OCI-LY7 (cell line): ENCODE results near the gene CTTNBP2NL. TPM values are rescaled to one million over a fixed set of nuclear protein-coding genes. Genes with fewer than 3 reads are reported as not detected.

Experiments used
- BruUV-seq: library from RNA; stranded (reverse); fragments of 400-500 nt; replicated peaks from 2 replicates; lab custom pipeline; 2021; lab: Mats Ljungman, UMichigan
- CTCF ChIA-PET: fragments of 300-600 bp; sonication (Branson Sonifier 250); formaldehyde crosslinking; loops from one replicate; lab custom pipeline; 2022; ENCODE audit warnings: antibody characterized with exemption; ENCODE audit not compliant: unreplicated experiment; lab: Charles Lee
- POLR2A ChIA-PET: fragments of 300-600 bp; sonication (Branson Sonifier 250); formaldehyde crosslinking; loops from one replicate; lab custom pipeline; 2022; ENCODE audit warnings: antibody characterized with exemption; lab: Charles Lee
- DNase-seq: peaks from one replicate; pipeline ENCODE4 v3.0.0-alpha.2; 2015; ENCODE audit warnings: low spot score
- H2AFZ ChIP-seq: fragments of 200-600 bp; sonication (generic), shearing (Covaris generic); 2 replicates; pipeline ENCODE4 v1.6.1; 2014; ENCODE audit warnings: mild to moderate bottlenecking, antibody characterized with exemption, low read length, moderate library complexity
- H3K27ac ChIP-seq: fragments of 200-600 bp; sonication (generic); 2 replicates; pipeline ENCODE4 v1.5.1; 2014; ENCODE audit warnings: mixed run types, low read depth, mild to moderate bottlenecking, moderate library complexity, low read length, inconsistent platforms; ENCODE audit not compliant: poor library complexity, severe bottlenecking
- H3K36me3 ChIP-seq: fragments of 200-600 bp; sonication (generic); 2 replicates; pipeline ENCODE4 v1.6.1; 2014; ENCODE audit warnings: mild to moderate bottlenecking, antibody characterized with exemption, low read length, moderate library complexity, mixed read lengths; ENCODE audit not compliant: insufficient read depth
- H3K4me1 ChIP-seq: fragments of 200-600 bp; sonication (generic); 2 replicates; pipeline ENCODE4 v1.5.1; 2014; ENCODE audit warnings: mild to moderate bottlenecking, low read length; ENCODE audit not compliant: insufficient read depth, poor library complexity, severe bottlenecking
- H3K4me2 ChIP-seq: fragments of 200-600 bp; sonication (generic); 2 replicates; pipeline ENCODE4 v1.6.1; 2014; ENCODE audit warnings: mild to moderate bottlenecking, low read length
- H3K4me3 ChIP-seq: fragments of 200-600 bp; sonication (generic); 2 replicates; pipeline ENCODE4 v1.5.1; 2014; ENCODE audit warnings: mild to moderate bottlenecking, low read depth, low read length; ENCODE audit not compliant: poor library complexity, severe bottlenecking
- H3K79me2 ChIP-seq: fragments of 200-600 bp; sonication (generic); 2 replicates; pipeline ENCODE4 v1.6.1; 2016; ENCODE audit warnings: low read depth, mild to moderate bottlenecking, low read length, moderate library complexity, mixed read lengths; ENCODE audit not compliant: insufficient read depth
- H3K9me2 ChIP-seq: fragments of 200-600 bp; sonication (generic); 2 replicates; pipeline ENCODE4 v1.6.1; 2016; ENCODE audit warnings: mild to moderate bottlenecking, low read length, mixed read lengths; ENCODE audit not compliant: insufficient read depth
- H3K9me3 ChIP-seq: fragments of 200-600 bp; sonication (generic); 2 replicates; pipeline ENCODE4 v1.6.1; 2014; ENCODE audit warnings: mild to moderate bottlenecking, mixed run types, low read length, mixed read lengths
- H4K20me1 ChIP-seq: fragments of 200-600 bp; sonication (generic); 2 replicates; pipeline ENCODE4 v1.6.1; 2014; ENCODE audit warnings: mild to moderate bottlenecking, antibody characterized with exemption, low read length, moderate library complexity, mixed read lengths; ENCODE audit not compliant: insufficient read depth
- CTCF ChIP-seq: fragments of 200-600 bp; sonication (generic); conservative IDR thresholded peaks from 2 replicates; pipeline ENCODE4 v1.5.1; 2014; ENCODE audit warnings: mild to moderate bottlenecking, antibody characterized with exemption, low read length, moderate library complexity, mixed read lengths
- EZH2phosphoT487 ChIP-seq: fragments of 200-600 bp; sonication (generic); IDR thresholded peaks from 2 replicates; pipeline ENCODE4 v1.6.1; 2018; ENCODE audit warnings: low read depth, borderline replicate concordance, mild to moderate bottlenecking, mixed run types, antibody characterized with exemption, low read length, moderate library complexity, mixed read lengths
- intact Hi-C: fragments of 100-400 bp; cut with micrococcal nuclease; formaldehyde crosslinking; loops from one replicate; pipeline ENCODE4 v1.10.0; 2022; ENCODE audit not compliant: unreplicated experiment
- total RNA-seq, 2 experiments: library from RNA; depleted of rRNA in 1 of 2; stranded (reverse); fragments of >200 nt in 1 of 2; shearing (Covaris generic) in 1 of 2; gene quantifications; 2 replicates each; pipeline ENCODE4 v1.2.3, GENCODE V29; 2014 to 2022

The CTTNBP2NL gene
- total RNA-seq, 2 experiments from 2014 or later = 1.5 to 8.7 TPM

- no peak for TF ChIP-seq CTCF
- TF ChIP-seq EZH2phosphoT487 = no peak
- Histone ChIP-seq H4K20me1 (no peaks in the 10 kb centered on the region), H3K36me3 (no peaks in the 10 kb centered on the region), H3K4me2 (no peak overlapping the region), H3K4me3 (no peak overlapping the region), H3K79me2 (no peaks in the 10 kb centered on the region), H3K4me1 (peaks cover 5% of the 10 kb centered on the region), H3K9me2 (no peaks in the 10 kb centered on the region), H3K27ac (no peak overlapping the region), H3K9me3 (no peaks in the 10 kb centered on the region), H2AFZ (no peak overlapping the region)
- DNase-seq = no peak
- BruUV-seq = no TSS peak
- intact Hi-C loops = no loop called here
- CTCF ChIA-PET = no interaction called here
- POLR2A ChIA-PET = interaction anchor here (0.7 kb wide), 1 partner anchor 10 kb away, joined by 3 read pairs; the partner anchor contains the start of gene CTTNBP2NL
Observed at GRCh38 chr1:112386731-112387346, 9.2 kb upstream of the CTTNBP2NL start.

GRCh38 chr1:112387807-112388206, 8.2 kb upstream of the CTTNBP2NL start:
- no peak overlapping the region for H2AFZ ChIP-seq
- POLR2A ChIA-PET = no interaction called here

More at GRCh38 chr1:112387807-112388206, 8.2 kb upstream of the CTTNBP2NL start:
- Histone ChIP-seq H3K36me3 (no peaks in the 10 kb centered on the region), H3K9me3 (no peaks in the 10 kb centered on the region), H3K27ac (no peak overlapping the region), H4K20me1 (no peaks in the 10 kb centered on the region), H3K79me2 (no peaks in the 10 kb centered on the region), H3K4me1 (peaks cover 5% of the 10 kb centered on the region), H3K9me2 (no peaks in the 10 kb centered on the region), H3K4me2 (no peak overlapping the region), H3K4me3 (no peak overlapping the region)
- no peak for DNase-seq
- intact Hi-C loops = no loop called here
- BruUV-seq = no TSS peak
- CTCF ChIA-PET = no interaction called here
- TF ChIP-seq CTCF = no peak
- no peak for TF ChIP-seq EZH2phosphoT487
